GM19023 (cell line): ENCODE results near the gene POLR3H.

ENCODE experiments used
- ATAC-seq: cut with Tn5 transposase; IDR thresholded peaks from one replicate; pipeline ENCODE4 v1.9.1; 2021; ENCODE audit warnings: mild to moderate bottlenecking, moderate library complexity; ENCODE audit not compliant: unreplicated experiment

POLR3H gene

GRCh38 chr22:41522813-41523212, 21.5 kb downstream of the POLR3H start:
- no peak for ATAC-seq

- ATAC-seq: no peak
Measured at GRCh38 chr22:41521126-41521525, 23.1 kb downstream of the POLR3H start.

- no peak for ATAC-seq
Measured at GRCh38 chr22:41518048-41518347, 26.3 kb downstream of the POLR3H start.

- ATAC-seq: no peak
Measured at GRCh38 chr22:41517172-41518047, 26.9 kb downstream of the POLR3H start.

- ATAC-seq: no peak
Measured at GRCh38 chr22:41516462-41516861, 27.8 kb downstream of the POLR3H start.

GRCh38 chr22:41513391-41513790, 30.9 kb downstream of the POLR3H start:
- ATAC-seq: no peak

GRCh38 chr22:41512421-41513194, 31.7 kb downstream of the POLR3H start:
- ATAC-seq: no peak

GRCh38 chr22:41511521-41511968, 32.7 kb downstream of the POLR3H start:
- no peak for ATAC-seq

- no peak for ATAC-seq
Measured at GRCh38 chr22:41508770-41509170, 35.5 kb downstream of the POLR3H start.

- no peak for ATAC-seq
Measured at GRCh38 chr22:41507330-41508063, 36.8 kb downstream of the POLR3H start.

GRCh38 chr22:41505511-41506220, 38.6 kb downstream of the POLR3H start:
- ATAC-seq: no peak

- no peak for ATAC-seq
Measured at GRCh38 chr22:41504816-41505215, 39.5 kb downstream of the POLR3H start.

GRCh38 chr22:41504397-41504796, 39.9 kb downstream of the POLR3H start:
- no peak for ATAC-seq

GRCh38 chr22:41501209-41501608, 43.1 kb downstream of the POLR3H start:
- no peak for ATAC-seq

GRCh38 chr22:41500303-41500702, 44.0 kb downstream of the POLR3H start:
- no peak for ATAC-seq

- no peak for ATAC-seq
Measured at GRCh38 chr22:41499624-41500280, 44.5 kb downstream of the POLR3H start.

GRCh38 chr22:41498303-41498835, 45.9 kb downstream of the POLR3H start:
- ATAC-seq: no peak

GRCh38 chr22:41491374-41492100, 52.7 kb downstream of the POLR3H start:
- ATAC-seq: no peak

- ATAC-seq: no peak
Measured at GRCh38 chr22:41488596-41489385, 55.5 kb downstream of the POLR3H start.
